ENCODE data around the gene RBM17.
"Not testable (repeated sequence)": the region's sequence is repeated elsewhere in the genome, so short reads cannot be mapped to it uniquely, and the experiment has no call there.

RBM17 gene

GRCh38 chr10:6136215-6137201, 47.7 kb downstream of the RBM17 start:
- no peak overlapping the region for H3K4me3 ChIP-seq
- no peaks in the 10 kb centered on the region for H3K36me3 ChIP-seq
- peaks cover 33 to 45% (median 40%) of the 10 kb centered on the region in 10 experiments for H3K4me1 ChIP-seq
- no peaks in the 10 kb centered on the region for H4K20me1 ChIP-seq
- TF ChIP-seq Cebpa-rat (IDR thresholded peaks at IDR 0.05) = no peak
- peak overlapping the region in 1 of 11 experiments; percentile 4; a peak in 1 of 22 replicates for H3K4me2 ChIP-seq
- H3K27me3 ChIP-seq = peaks cover 0 to 5% (median 0%) of the 10 kb centered on the region in 11 experiments; a peak in 2 of 22 replicates
- no peak overlapping the region for H3K9ac ChIP-seq
- H3K27ac ChIP-seq = no peak overlapping the region
- H3K9me3 ChIP-seq (replicated peaks in 1 of 11) = no peaks in the 10 kb centered on the region

DNA sequence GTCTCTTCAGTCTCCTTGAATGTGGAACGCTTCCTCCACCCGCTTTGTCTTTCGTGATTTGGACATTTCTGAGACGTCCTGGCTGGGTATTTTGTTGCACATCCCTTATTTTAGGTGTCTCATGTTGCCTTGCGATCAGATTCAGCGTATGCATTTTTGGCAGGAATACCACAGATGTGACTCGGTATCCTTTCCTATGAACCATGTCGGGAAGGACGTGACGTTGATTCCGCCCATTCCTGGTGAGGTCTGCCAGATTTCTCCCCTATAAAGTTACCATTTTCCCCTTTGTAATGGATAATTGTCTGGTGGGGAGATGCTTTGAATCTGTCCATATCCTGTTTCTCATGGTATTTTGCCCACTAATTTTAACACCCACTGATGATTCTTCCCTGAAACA, 49.6 kb downstream of the RBM17 start:
- H3K4me1 ChIP-seq = peaks cover 48 to 64% (median 59%) of the 10 kb centered on the region in 10 experiments
- H3K4me2 ChIP-seq = no peak overlapping the region
- no peak overlapping the region for H3K27ac ChIP-seq
- TF ChIP-seq Cebpa-rat (IDR thresholded peaks at IDR 0.05) = no peak
- no peak overlapping the region for H3K4me3 ChIP-seq
- H3K27me3 ChIP-seq = peaks cover 0 to 5% (median 0%) of the 10 kb centered on the region in 11 experiments; a peak in 2 of 22 replicates
- no peaks in the 10 kb centered on the region for H3K9me3 ChIP-seq (replicated peaks in 1 of 11)
- no peaks in the 10 kb centered on the region for H4K20me1 ChIP-seq
- H3K36me3 ChIP-seq = no peaks in the 10 kb centered on the region
- no peak overlapping the region for H3K9ac ChIP-seq

- H3K9ac ChIP-seq = no peak overlapping the region
- no peak for TF ChIP-seq Cebpa-rat (IDR thresholded peaks at IDR 0.05)
- peaks cover 0 to 1% (median 0%) of the 10 kb centered on the region in 11 experiments; a peak in 1 of 22 replicates for H3K27me3 ChIP-seq
- H3K27ac ChIP-seq = no peak overlapping the region
- H3K4me1 ChIP-seq = peaks cover 53 to 69% (median 62%) of the 10 kb centered on the region in 10 experiments
- H3K4me3 ChIP-seq = no peak overlapping the region
- H3K4me2 ChIP-seq = peak overlapping the region in 10 of 11 experiments; percentile 86 to 99 (median 96); a peak in 17 of 22 replicates
- H3K9me3 ChIP-seq (replicated peaks in 1 of 11) = no peaks in the 10 kb centered on the region
- H4K20me1 ChIP-seq = no peaks in the 10 kb centered on the region
- no peaks in the 10 kb centered on the region for H3K36me3 ChIP-seq
Measured at GRCh38 chr10:6139470-6139869, 50.6 kb downstream of the RBM17 start.

DNA sequence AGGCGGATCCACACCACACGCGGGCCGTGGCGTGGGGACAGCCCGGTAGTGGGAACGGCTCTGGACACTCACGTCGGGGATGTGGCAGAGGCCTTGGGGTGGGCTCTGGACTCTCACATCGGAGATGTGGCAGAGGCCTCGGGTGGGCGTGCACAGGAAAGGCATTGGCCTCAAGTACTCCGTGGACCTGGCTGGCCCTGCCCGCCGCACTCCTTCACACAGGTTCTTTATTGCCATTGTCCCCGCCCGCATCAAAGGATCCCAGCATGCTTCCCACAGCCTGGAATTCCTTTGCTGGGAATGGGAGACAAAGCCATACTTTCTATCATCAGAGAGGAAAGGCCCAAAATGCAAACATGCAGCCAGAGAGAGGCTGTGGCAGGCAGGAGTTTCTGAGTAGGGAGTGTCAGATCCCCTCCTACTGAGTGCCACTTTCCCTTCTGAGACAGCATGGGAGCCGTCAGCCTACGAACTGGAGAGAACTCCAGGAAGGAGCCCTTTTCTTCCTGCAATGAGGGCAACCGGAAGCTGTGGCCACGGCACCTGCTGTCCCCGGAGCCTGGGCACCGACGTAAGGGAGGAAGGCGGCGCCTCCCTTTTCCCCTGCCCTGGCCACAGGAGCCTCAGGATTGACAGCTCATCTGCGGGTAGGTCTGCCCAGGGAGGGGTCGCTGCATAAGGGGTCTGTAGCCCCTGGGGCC, 51.5 kb downstream of the RBM17 start:
- Histone ChIP-seq H3K27me3 (no peaks in the 10 kb centered on the region), H3K4me1 (peaks cover 46 to 61% (median 54%) of the 10 kb centered on the region in 10 experiments), H3K36me3 (no peaks in the 10 kb centered on the region), H3K4me2 (peak overlapping the region; percentile 75 to 99 (median 96)), H4K20me1 (peaks cover 0 to 1% (median 0%) of the 10 kb centered on the region in 11 experiments; a peak in 2 of 22 replicates), H3K9ac (peak overlapping the region in 5 of 11 experiments; percentile 3 to 55 (median 20); a peak in 5 of 22 replicates), H3K4me3 (peak overlapping the region in 3 of 10 experiments; percentile 10 to 23 (median 17); a peak in 3 of 20 replicates), H3K27ac (peak overlapping the region in 5 of 11 experiments; percentile 6 to 45 (median 14); a peak in 4 of 22 replicates), H3K9me3 (replicated peaks in 1 of 11) (no peaks in the 10 kb centered on the region)
- TF ChIP-seq Cebpa-rat (IDR thresholded peaks at IDR 0.05) = no peak

DNA sequence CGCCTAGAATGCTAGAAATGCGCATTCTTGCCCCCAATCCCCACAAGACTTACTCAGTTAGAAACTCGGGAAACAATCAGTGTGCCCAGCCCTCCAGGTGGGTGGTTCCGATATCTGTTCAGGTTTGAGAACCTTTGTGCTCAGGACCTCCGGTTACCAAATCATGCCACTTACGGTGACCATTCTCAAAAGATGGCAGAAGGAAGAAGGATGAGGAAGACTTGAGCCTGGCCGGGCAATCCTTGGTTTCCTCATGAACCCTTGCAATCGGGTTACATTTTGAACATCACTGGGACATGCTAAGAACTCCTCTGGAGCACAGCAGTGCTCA, 52.1 kb downstream of the RBM17 start:
- Histone ChIP-seq H3K9ac (peak overlapping the region in 2 of 11 experiments; percentile 20 to 55; a peak in 3 of 22 replicates), H3K4me2 (peak overlapping the region; percentile 75 to 99 (median 96)), H3K4me3 (no peak overlapping the region; a peak in 1 of 20 replicates)

GRCh38 chr10:6141296-6142151, 52.7 kb downstream of the RBM17 start:
- Histone ChIP-seq H3K27me3 (no peaks in the 10 kb centered on the region), H3K4me2 (peak overlapping the region; percentile 75 to 99 (median 96)), H3K36me3 (no peaks in the 10 kb centered on the region), H3K27ac (peak overlapping the region in 4 of 11 experiments; percentile 3 to 37 (median 22); a peak in 5 of 22 replicates), H3K9ac (peak overlapping the region in 1 of 11 experiments; percentile 29; a peak in 1 of 22 replicates), H3K4me3 (no peak overlapping the region), H4K20me1 (peaks cover 7 to 14% (median 10%) of the 10 kb centered on the region in 11 experiments; a peak in 20 of 22 replicates), H3K9me3 (replicated peaks in 1 of 11) (no peaks in the 10 kb centered on the region), H3K4me1 (peaks cover 50 to 69% (median 63%) of the 10 kb centered on the region in 10 experiments)
- no peak for TF ChIP-seq Cebpa-rat (IDR thresholded peaks at IDR 0.05)

More for the DNA sequence above, 52.1 kb downstream of the RBM17 start:
- H3K27ac ChIP-seq = peak overlapping the region in 4 of 11 experiments; percentile 3 to 45 (median 10); a peak in 4 of 22 replicates
- no peaks in the 10 kb centered on the region for H3K27me3 ChIP-seq
- H3K9me3 ChIP-seq (replicated peaks in 1 of 11) = no peaks in the 10 kb centered on the region
- 0 out of 22 replicates have a peak, but pooled peaks of 1 of the 11 experiments have one; percentile 16 for TF ChIP-seq Cebpa-rat (IDR thresholded peaks at IDR 0.05)
- peaks cover 50 to 66% (median 57%) of the 10 kb centered on the region in 10 experiments for H3K4me1 ChIP-seq
- peaks cover 2 to 8% (median 4%) of the 10 kb centered on the region in 11 experiments; a peak in 18 of 22 replicates for H4K20me1 ChIP-seq
- H3K36me3 ChIP-seq = no peaks in the 10 kb centered on the region

DNA sequence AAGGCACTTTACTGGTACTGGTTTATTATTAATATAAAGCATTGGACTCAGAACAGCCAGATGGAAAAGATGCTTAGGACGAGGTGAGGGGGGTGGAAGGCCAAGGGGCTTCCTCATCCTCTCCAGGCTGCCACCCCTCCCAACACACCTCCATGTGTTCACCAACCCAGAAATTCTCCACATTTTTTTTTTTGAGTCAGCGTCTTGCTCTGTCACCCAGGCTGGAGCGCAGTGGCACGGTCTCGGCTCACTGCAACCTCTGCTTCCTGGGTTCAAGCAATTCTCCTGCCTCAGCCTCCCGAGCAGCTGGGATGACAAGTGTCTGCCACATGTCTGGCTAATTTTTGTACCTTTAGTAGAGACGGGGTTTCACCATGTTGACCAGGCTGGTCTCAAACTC, 53.4 kb downstream of the RBM17 start:
- not testable (repeated sequence) for H3K9ac ChIP-seq; H3K4me3 ChIP-seq; H3K9me3 ChIP-seq (replicated peaks in 1 of 11); H3K36me3 ChIP-seq; H3K27ac ChIP-seq; H3K27me3 ChIP-seq
- Histone ChIP-seq H3K4me1 (peaks cover 56 to 76% (median 69%) of the 10 kb centered on the region in 10 experiments), H3K4me2 (peak overlapping the region; percentile 57 to 99 (median 97)), H4K20me1 (peaks cover 14 to 20% (median 17%) of the 10 kb centered on the region in 11 experiments; a peak in 21 of 22 replicates)

DNA sequence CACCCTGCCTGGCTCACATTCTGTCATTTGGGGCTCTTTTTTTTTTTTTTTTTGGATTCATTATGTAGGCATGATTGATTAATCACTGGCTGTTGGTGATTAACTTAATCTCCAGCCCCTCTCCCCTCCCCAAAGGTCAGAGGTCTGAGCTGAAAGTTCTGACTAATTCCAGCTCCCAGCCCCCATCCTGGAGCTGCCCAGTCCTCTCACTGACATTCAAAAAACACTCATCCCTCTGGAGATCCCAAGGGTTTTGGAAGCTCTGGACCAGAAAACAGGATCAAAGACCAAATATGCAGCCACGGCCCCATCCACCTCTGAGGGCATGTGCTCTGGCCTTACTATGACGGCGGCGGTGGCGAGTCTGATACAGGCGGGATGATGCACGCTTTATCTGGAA, 53.8 kb downstream of the RBM17 start:
- Histone ChIP-seq H3K27me3 (no peaks in the 10 kb centered on the region), H3K4me3 (no peak overlapping the region), H3K9ac (no peak overlapping the region; a peak in 1 of 22 replicates), H3K4me1 (peaks cover 61 to 81% (median 73%) of the 10 kb centered on the region in 10 experiments), H3K27ac (peak overlapping the region in 1 of 11 experiments; percentile 5; a peak in 1 of 22 replicates), H3K9me3 (replicated peaks in 1 of 11) (no peaks in the 10 kb centered on the region), H3K4me2 (peak overlapping the region; percentile 57 to 99 (median 97); a peak in 20 of 22 replicates), H4K20me1 (peaks cover 19 to 25% (median 21%) of the 10 kb centered on the region in 11 experiments; a peak in 21 of 22 replicates), H3K36me3 (peaks cover 0 to 11% (median 4%) of the 10 kb centered on the region in 11 experiments; a peak in 5 of 22 replicates)
- TF ChIP-seq Cebpa-rat (IDR thresholded peaks at IDR 0.05) = no peak

Data from BLaER1 treated with 17β-estradiol and CSF1 and Interleukin-3, amounts not matched to agents 10 nM and 100 nM (cell line).